Suppressor macrophage treated with lipopolysaccharide for 1 hour (primary cell): ENCODE results near the gene CPA1.
A peak's percentile ranks its signal among the peaks of the same experiment; 100 is the strongest.
"Not testable (repeated sequence)": the region's sequence is repeated elsewhere in the genome, so short reads cannot be mapped to it uniquely, and the experiment has no call there.

Experiments
- DNase-seq, 3 donors: peaks; one replicate each; pipeline ENCODE4 v3.0.0-alpha.2; 2020 to 2022

Gene CPA1

GRCh38 chr7:130374507-130374906, 5.8 kb upstream of the CPA1 start:
- DNase-seq: no peak

DNA sequence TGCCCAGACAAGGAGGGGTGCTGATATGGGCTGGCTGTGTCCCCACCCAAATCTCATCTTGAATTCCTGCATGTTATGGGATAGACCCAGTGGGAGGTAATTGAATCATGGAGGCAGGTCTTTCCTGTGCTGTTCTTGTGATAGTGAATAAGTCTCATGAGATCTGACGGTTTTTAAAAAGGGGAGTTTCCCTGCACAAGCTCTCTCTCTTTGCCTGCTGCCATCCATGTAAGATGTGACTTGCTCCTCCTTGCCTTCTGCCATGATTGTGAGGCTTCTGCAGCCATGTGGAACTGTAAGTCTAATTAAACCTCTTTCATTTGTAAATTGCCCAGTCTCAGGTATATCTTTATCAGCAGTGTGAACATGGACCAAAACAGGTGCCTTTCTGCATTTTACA, 3.8 kb upstream of the CPA1 start:
- DNase-seq: not testable (repeated sequence)

DNA sequence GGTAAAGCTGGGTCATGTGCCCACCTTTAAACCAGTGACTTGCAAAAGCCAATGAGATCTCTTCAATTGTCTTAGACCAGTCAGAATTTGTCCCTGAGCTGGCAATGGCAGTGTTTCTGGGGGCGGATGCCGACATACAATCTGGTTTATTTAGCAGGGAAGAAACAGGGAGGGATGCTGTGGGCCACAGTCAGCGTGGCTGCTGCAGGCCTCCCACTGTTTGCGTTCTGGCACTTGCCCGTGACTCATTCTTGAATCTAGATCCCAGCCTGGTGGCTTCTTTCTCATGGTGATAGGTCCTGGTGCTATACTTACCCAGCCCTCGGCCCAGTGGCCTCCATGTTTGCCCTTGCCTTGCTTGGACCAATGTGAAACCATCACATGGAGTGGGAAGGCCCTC, 3.1 kb upstream of the CPA1 start:
- DNase-seq: no peak

DNA sequence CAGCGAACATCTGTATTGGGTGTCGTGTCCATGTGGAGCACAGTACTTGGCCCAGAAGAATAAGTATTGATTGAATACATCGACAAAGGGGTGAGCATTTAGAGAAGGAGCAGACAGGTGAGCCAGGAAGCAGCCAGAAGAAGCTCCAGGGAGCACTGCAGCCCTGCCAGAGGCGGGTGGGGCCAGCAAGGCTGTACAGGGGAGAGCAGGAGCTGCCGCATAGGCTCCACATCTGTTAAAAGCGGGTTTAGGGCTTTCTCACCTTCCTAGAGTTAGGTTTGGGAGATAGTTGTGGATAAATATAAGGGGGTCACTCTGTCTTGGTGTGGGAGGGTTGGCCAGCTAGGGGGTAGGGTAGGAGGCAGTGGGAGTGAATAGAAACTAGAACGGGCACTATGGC, 1.3 kb upstream of the CPA1 start:
- DNase-seq: no peak

- no peak for DNase-seq
Observed at GRCh38 chr7:130379532-130379920, 768 bp upstream of the CPA1 start.

GRCh38 chr7:130380861-130381455, 664 bp downstream of the CPA1 start:
- DNase-seq: no peak

DNA sequence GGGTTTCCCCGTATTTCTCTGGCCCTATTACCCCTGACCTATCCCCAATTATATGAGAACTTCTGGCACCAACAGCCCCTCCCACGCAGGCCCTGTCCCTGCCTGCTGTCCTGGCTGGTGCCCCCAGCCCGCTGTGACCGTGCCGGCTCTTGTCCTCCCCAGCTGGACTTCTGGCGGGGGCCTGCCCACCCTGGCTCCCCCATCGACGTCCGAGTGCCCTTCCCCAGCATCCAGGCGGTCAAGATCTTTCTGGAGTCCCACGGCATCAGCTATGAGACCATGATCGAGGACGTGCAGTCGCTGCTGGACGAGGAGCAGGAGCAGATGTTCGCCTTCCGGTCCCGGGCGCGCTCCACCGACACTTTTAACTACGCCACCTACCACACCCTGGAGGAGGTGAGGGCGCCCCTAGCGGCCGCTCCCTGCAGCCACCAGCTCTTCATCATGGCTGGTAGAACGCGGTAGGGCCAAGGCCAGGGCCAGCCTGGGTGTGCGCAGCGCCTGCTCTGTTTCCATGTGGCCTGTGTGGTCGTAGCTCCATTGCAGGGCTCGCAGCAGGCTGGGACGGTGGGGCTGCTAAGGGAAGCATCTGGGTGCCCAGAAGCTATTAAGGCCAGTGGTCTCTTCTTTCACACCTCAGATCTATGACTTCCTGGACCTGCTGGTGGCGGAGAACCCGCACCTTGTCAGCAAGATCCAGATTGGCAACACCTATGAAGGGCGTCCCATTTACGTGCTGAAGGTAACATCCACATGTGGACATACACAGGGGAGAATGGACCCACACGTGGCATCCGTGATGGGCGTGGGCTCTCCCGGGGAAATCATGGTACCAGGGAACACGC, 1.4 kb downstream of the CPA1 start:
- DNase-seq: no peak

- DNase-seq: no peak
Observed at GRCh38 chr7:130383187-130383980, 3.1 kb downstream of the CPA1 start.

- DNase-seq: peak in 2 of 3 donors; percentile 21 to 27
Observed at GRCh38 chr7:130384371-130384801, 4.1 kb downstream of the CPA1 start.

DNA sequence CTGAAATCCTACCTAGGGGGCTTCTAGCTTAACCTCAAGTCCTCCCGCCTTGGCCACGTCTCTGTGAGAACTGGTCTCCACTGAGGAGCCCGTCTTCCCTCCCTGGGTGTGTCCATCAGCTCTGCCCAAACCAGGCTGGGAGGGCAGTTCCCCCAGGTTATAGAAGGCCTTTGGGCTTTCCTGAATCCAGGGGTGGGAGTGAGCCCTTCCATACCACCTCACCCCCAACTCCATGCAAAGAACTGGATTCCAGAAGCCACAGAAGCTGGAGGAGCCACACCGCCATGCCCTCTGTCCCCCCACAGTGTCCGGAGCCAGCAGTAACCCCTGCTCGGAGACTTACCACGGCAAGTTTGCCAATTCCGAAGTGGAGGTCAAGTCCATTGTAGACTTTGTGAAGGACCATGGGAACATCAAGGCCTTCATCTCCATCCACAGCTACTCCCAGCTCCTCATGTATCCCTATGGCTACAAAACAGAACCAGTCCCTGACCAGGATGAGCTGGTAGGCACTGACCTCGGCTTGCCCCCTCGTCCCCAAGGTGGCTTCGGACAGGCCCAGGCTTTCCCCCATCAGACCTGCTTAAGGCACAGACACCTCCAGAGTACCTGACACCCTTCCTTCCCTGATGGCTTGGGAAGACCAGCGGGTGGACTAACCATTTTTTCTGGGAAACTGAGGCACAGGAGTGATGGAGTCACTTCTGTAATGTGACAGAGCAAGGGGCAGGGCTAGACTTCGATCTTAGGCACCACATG, 4.7 kb downstream of the CPA1 start:
- DNase-seq: no peak

- DNase-seq: no peak
Observed at GRCh38 chr7:130385600-130386066, 5.3 kb downstream of the CPA1 start.

GRCh38 chr7:130386876-130387275, 6.6 kb downstream of the CPA1 start:
- DNase-seq: no peak

DNA sequence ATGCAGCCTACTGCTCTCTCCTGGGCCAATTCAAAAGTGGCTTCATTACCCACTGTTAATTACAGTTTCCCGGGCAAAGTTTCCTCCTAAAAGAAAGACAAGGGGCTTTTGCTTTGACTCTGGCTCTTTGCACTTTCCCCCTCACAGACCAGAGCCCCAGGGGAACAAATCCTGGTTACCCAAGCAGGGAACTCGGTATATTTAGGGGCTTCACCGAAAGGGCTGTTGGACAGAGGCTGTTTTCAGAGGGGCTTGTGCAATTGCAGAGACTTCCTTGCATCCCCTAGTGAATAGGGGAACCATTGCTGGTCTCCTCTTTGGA, 7.0 kb downstream of the CPA1 start:
- DNase-seq: no peak

- no peak for DNase-seq
Observed at GRCh38 chr7:130387628-130388403, 7.5 kb downstream of the CPA1 start.

DNA sequence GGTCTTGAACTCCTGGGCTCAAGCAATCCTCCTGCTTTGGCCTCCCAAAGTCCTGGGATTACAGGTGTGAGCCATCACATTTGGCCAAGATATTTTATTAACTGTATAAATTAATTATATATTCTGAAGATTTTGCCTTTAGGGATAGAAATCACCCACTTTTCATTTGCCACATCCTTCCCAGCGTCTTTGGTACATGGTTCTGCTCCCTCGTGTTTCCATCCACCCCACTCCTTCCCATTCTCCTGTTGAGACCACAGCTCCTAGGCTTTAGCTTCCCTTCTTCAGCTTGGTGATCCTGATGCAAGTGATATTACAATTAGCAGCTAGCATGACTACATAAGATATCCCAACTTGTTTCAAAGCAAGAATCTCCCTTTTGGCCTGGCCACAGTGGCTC, 8.4 kb downstream of the CPA1 start:
- no peak for DNase-seq

DNA sequence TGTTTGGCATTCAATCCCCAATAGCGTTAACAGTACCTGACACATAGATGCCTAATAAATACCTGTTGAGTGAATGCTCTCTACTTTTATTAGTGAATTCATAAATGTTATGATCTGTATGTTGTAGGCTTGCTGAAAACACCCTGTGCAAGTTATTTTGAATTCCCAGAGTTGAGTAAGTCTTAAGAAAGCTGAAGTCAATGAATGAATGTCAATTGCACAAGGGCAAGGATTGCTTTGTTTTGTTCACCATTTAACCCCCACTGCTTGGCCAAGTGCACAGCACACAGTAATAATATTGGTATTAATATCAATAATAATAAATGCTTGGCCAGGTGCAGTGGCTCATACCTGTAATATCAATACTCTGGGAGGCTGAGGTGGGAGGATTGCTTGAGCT, 10.2 kb downstream of the CPA1 start:
- no peak for DNase-seq

DNA sequence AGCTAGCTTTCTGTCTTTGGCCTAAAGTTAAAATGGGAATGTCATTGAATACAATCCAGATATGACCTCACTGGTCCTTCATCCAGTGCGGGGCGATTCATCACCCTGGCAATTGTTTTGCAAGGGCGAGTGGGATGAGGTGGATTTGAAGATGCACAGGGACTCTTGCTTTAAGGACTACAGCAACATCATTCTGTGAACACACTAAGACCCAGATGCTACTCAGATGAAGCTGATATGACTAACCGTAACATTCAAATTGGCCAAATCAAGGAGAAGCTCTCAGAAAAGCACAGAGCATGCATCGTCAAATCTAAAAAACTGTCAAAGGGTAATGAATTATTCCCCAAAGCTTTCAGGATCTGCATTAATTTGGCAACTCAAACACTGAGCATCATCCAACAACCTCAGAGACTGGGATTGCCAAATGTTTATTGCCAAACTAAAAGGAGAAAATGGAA, 12.8 kb downstream of the CPA1 start:
- no peak for DNase-seq

DNA sequence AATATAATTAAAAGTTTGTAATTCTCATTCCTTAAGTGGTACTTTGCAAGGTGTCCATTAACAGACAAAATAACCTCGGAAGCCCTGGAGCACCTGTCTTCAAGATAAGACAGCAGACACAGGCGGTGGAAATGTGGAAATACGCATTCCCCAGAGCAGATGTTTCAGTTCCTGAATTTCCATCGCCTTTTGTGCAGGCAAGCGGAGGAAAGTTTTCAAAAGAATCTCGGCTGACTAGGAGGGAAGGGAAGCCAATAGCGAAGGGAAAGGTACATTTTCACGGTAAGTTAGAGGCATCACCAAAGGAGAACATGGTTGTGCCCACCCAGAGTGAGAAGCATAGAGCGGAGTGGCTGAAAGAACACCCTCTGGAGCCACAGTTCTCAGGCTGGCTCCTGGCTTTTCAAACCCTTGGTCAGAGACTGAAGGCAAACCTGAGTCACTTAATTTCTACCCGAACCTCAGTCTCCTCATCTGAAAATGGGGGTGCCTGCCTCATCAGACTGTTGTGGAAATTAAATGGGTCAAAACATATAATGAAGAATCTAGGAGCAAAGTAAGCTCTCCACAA, 13.6 kb downstream of the CPA1 start:
- peak; percentile 39 to 44 (median 40) for DNase-seq

GRCh38 chr7:130394421-130395195, 14.3 kb downstream of the CPA1 start:
- DNase-seq: no peak

DNA sequence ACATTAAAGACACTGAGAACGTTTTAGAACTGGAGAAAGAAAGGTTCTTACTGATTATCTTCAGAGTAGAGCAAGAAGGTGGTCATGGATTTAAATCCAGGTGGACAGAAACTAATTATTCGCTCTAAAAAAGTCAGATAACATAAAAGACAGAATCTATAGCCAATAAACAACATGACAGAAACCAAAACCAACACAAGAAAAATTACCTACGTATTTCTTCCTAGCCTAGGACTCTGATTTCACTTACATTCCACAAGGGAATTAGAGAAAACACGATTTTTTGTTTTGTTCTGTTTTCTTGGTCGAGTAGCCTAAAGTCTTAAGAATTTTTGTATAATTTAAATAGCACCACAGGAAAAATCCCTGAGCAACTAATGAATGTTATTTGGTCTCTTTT, 15.1 kb downstream of the CPA1 start:
- DNase-seq: no peak

DNA sequence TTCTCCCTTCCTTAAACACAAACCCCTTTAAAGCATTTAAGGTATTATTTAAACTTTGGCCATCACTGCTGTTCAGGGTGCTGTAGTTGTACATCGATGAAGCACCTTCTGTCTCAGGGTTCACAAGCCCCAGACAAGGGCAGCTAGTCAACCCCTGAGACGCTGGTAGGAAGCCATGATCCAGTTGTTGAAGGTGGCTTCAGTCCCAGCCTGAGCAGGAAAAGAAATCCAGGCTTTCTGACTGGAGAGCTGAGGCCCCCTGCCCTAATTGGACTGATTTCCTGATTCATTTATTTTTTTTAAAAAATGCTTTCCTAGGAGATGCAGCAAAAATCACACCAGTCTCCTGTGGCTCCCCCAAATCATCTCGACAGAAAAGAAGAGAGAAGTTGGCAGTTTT, 15.8 kb downstream of the CPA1 start:
- DNase-seq: no peak
